Fibroblast of the aortic adventitia (primary cell): ENCODE data around the gene TBL1X. TPM values are rescaled to one million over a fixed set of nuclear protein-coding genes. Genes with fewer than 3 reads are reported as not detected.

Source experiments
- DNase-seq: peaks from one replicate; pipeline ENCODE4 v3.0.0-alpha.2; 2010; ENCODE audit warnings: low read depth
- H3K4me3 ChIP-seq: 2 replicates; pipeline ENCODE4 v1.5.1; 2011; ENCODE audit warnings: low read depth, mild to moderate bottlenecking, control low read depth, low read length, moderate library complexity
- total RNA-seq: library from RNA; depleted of rRNA; stranded (reverse); fragments of >200 nt; gene quantifications from 2 replicates; pipeline ENCODE4 v1.2.3, GENCODE V29; 2012; ENCODE audit warnings: low replicate concordance
- TF ChIP-seq, protein P1 (sequence below): IDR thresholded peaks from 2 replicates; pipeline ENCODE4 v1.5.1; 2011; ENCODE audit warnings: mild to moderate bottlenecking, low read length, control low read depth, inconsistent platforms; ENCODE audit not compliant: insufficient read depth

Gene TBL1X
- 12.5 and 15.6 TPM in 2 replicates for total RNA-seq

DNA sequence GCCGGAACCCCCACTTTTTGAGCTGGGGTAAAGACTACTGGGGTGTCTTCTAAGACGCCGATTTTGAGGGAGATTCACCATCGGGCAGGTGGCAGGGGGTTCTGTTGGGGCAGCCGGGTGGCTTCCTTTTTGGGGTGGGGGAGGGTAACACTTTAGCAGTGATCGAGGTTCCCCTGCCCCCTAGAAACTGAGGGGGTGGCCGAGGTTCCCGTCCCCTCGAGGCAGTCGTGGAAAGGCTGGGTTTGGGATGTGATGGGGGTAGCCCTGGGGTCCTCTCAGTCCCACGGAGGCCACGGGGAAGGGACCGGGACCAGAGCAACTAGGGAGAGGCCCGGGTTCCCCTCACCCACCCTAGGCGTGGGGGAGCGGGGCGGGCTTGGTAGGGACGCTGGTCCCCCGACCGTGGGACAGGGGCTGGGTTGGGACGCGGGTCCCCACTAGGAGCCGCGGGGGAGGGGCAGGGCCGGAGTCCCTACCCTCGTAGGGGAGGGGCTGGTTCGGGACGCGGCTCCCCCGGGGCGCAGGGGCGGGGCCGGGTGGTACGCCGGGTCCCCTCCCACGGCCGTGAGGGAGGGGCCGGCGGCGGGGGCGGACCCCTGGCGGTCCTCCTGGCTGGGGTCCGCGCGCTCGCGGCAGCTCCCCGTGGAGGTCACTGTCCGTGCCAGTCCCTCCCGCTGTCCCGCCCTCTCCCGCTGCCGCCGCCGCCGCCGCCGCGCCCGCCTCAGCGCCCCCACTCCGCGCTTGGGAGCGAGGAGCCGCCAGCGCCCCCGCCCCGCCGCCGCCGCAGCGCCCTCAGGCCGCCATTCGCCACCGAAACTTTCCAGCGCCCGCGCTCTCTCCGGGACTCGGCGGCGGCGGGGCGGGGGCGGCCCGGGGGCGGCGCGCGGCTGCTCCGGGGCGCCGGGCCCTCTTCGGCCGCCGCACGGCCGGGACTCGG is at the start of gene TBL1X:
Gene TBL1X, plus strand, starts transcription at position 624 of the 937 bp plus-strand sequence. CDS start 188,529 bp downstream, outside the sequence.
- peak; percentile 20 for DNase-seq
- H3K4me3 ChIP-seq, result peak within 1 kb of the TSS; percentile 68
- TF ChIP-seq, protein P1, sequence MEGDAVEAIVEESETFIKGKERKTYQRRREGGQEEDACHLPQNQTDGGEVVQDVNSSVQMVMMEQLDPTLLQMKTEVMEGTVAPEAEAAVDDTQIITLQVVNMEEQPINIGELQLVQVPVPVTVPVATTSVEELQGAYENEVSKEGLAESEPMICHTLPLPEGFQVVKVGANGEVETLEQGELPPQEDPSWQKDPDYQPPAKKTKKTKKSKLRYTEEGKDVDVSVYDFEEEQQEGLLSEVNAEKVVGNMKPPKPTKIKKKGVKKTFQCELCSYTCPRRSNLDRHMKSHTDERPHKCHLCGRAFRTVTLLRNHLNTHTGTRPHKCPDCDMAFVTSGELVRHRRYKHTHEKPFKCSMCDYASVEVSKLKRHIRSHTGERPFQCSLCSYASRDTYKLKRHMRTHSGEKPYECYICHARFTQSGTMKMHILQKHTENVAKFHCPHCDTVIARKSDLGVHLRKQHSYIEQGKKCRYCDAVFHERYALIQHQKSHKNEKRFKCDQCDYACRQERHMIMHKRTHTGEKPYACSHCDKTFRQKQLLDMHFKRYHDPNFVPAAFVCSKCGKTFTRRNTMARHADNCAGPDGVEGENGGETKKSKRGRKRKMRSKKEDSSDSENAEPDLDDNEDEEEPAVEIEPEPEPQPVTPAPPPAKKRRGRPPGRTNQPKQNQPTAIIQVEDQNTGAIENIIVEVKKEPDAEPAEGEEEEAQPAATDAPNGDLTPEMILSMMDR, result no peak

GRCh38 chrX:9416562-9417348 is 48.1 kb upstream of the TBL1X start:
- TF ChIP-seq, protein P1, result no peak
- no peak overlapping the region for H3K4me3 ChIP-seq
- peak; percentile 60 for DNase-seq

DNA sequence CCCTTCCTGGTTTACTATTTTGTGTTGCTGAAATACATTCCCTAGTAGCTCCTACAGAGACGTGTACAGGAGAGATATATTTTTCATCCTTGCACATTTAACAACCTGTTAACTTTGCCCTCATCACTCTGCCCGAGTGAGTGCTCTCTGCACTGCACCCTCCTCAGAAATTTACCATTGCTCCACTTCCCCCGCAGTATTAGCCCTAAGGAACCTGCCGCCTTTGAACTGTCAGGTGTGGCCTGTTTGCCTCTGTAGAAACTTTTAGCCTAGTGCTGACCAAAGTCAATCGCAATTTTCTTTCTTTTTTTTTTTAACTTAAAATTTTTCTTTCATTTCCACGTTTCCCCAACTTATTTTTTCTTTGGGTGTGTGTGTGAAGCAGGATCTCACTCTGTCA is 46.6 kb upstream of the TBL1X start:
- no peak overlapping the region for H3K4me3 ChIP-seq

DNA sequence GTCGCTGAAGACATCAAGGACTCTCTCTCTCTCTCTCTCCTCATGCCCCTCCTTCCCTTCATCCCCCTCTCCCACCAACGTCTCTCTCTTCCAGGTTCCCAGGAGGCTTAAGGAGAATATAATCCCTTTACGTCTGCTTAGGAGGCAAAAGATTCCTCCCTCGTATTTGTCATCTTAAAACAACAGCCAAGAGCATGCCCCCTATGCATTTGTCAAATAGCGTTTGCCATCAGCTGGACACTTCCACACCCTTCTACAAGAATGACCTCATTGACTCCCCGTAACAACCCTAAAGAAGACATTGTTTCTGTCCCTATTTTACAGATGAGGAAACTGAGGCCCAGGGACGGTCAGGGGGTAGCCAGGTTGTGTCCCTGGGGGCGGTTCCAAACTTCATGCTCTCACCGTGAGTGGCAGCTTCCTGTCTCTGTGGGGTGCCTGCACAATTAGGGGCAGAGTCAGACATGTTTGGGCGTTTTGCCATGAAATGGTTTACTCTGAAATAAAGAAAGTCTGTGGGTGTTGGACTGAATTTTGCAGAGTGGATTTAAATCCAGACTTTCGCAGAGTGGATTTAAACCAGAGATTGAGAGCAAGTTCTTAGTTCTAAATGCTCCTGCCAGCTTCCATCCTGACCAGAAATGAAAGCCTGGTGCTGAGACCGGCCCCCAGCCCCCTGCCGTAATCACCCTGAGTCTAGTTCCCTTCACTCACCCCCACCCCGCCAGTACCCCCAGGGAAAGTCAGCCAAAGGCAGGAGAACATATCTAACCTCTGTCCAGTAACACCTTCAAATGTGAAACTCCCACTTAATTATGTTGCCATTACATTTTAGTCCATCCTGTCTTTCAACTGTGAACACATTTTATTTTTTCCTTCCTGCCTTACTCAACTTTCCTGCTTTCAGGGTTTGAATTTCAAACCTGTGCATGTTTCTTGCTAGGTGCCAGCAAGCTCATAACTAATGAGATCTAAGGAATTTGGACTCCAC is 44.3 kb upstream of the TBL1X start:
- TF ChIP-seq, protein P1, result no peak
- no peak overlapping the region for H3K4me3 ChIP-seq
- DNase-seq, result no peak

More for the DNA sequence above, 46.6 kb upstream of the TBL1X start:
- TF ChIP-seq, protein P1, result no peak
- DNase-seq, result no peak

GRCh38 chrX:9429767-9430166 is 35.1 kb upstream of the TBL1X start:
- no peak overlapping the region for H3K4me3 ChIP-seq
- DNase-seq, result no peak
- TF ChIP-seq, protein P1, result no peak
